Measurements from ENCODE around the gene ACER3.

DNA sequence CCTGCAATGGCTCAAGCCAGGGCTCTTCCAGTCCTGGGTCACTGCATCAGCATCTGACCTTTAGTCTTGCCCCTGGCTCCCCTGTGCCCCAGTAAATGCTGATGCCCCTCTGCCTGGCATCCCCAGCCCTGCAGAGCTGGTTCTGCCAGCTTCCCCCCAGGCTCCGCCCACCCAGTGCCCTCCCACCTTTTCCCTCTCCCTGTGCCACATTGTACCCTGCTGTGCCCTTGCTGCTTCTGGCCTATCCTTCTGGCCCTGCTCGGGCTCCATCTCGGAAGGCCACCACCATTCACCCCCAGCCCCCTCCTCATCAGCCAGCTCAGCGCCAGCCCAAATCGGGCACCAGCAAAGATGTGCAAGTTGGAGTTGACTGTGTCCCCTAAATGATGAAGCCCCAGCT lies 213.5 kb downstream of the ACER3 start:
- TF ChIP-seq, protein P1, sequence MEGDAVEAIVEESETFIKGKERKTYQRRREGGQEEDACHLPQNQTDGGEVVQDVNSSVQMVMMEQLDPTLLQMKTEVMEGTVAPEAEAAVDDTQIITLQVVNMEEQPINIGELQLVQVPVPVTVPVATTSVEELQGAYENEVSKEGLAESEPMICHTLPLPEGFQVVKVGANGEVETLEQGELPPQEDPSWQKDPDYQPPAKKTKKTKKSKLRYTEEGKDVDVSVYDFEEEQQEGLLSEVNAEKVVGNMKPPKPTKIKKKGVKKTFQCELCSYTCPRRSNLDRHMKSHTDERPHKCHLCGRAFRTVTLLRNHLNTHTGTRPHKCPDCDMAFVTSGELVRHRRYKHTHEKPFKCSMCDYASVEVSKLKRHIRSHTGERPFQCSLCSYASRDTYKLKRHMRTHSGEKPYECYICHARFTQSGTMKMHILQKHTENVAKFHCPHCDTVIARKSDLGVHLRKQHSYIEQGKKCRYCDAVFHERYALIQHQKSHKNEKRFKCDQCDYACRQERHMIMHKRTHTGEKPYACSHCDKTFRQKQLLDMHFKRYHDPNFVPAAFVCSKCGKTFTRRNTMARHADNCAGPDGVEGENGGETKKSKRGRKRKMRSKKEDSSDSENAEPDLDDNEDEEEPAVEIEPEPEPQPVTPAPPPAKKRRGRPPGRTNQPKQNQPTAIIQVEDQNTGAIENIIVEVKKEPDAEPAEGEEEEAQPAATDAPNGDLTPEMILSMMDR (IDR thresholded peaks at IDR 0.05; ENCODE audit: insufficient read depth, low read depth, low read length): no peak
- TF ChIP-seq EZH2 (IDR thresholded peaks at IDR 0.05; ENCODE audit: insufficient read depth, low read length): no peak

Measured in astrocyte (in vitro differentiated cells and primary cell).